Lung (tissue), 12 donors: Measurements from ENCODE around the gene RBM33. TPM values are rescaled to one million over a fixed set of nuclear protein-coding genes. Genes with fewer than 3 reads are reported as not detected.

Experiments
- ATAC-seq: fragments of 200-7000 bp; cut with Tn5 transposase; one replicate; pipeline ENCODE4 v1.9.1; 2020; ENCODE audit warnings: moderate number of reproducible peaks; ENCODE audit not compliant: insufficient read depth, low FRiP score
- DNase-seq, 3 donors: peaks; one replicate each; pipeline ENCODE4 v3.0.0-alpha.2; 2013 to 2017
- H3K27ac ChIP-seq, 2 donors: one replicate each; pipeline ENCODE4 v1.5.1; 2013; ENCODE audit warnings: mild to moderate bottlenecking in 2 of 2, moderate library complexity in 2 of 2, control low read depth in 1 of 2, inconsistent platforms in 1 of 2, low read depth in 1 of 2, low read length in 1 of 2
- H3K27me3 ChIP-seq, 3 donors: one replicate each; pipeline ENCODE4 v1.5.1; 2013; ENCODE audit warnings: low read length in 2 of 3; ENCODE audit not compliant: control insufficient read depth in 3 of 3, insufficient read depth in 3 of 3
- H3K36me3 ChIP-seq, 4 donors: one replicate each; pipeline ENCODE4 v1.5.1; 2013; ENCODE audit warnings: low read length in 4 of 4, mild to moderate bottlenecking in 1 of 4, moderate library complexity in 1 of 4; ENCODE audit not compliant: control insufficient read depth in 4 of 4, insufficient read depth in 4 of 4
- H3K4me1 ChIP-seq, 5 donors: one replicate each; pipeline ENCODE4 v1.5.1; 2013; ENCODE audit warnings: low read length in 5 of 5, mild to moderate bottlenecking in 2 of 5, moderate library complexity in 1 of 5; ENCODE audit not compliant: control insufficient read depth in 5 of 5, insufficient read depth in 5 of 5
- H3K4me3 ChIP-seq: one replicate; pipeline ENCODE4 v1.5.1; 2013; ENCODE audit warnings: mild to moderate bottlenecking, control low read depth, moderate library complexity
- H3K9ac ChIP-seq, 2 donors: one replicate each; pipeline ENCODE4 v1.5.1; 2013; ENCODE audit warnings: low read length in 2 of 2, control low read depth in 1 of 2; ENCODE audit not compliant: insufficient read depth in 1 of 2
- H3K9me3 ChIP-seq, 4 donors: one replicate each; pipeline ENCODE4 v1.5.1; 2013; ENCODE audit warnings: low read length in 3 of 4, mild to moderate bottlenecking in 1 of 4, moderate library complexity in 1 of 4; ENCODE audit not compliant: control insufficient read depth in 4 of 4, insufficient read depth in 3 of 4
- WGBS, 2 donors: extraction: QIAGEN DNeasy Blood & Tissue Kit; methylation state at CpG; one replicate each; pipeline ENCODE4 v1.1.7; 2013; 5-methylcytosine and 5-hydroxymethylcytosine counted together
- polyA plus RNA-seq, 2 donors: library from polyadenylated mRNA; stranded (reverse); fragments of 200-250 nt; gene quantifications; one replicate each; pipeline ENCODE4 v1.2.1, GENCODE V29; 2013
- total RNA-seq, 2 donors: library from RNA; depleted of rRNA in 1 of 2; stranded (reverse); fragments of >200 nt in 1 of 2; gene quantifications; one replicate each; pipeline ENCODE4 v1.2.1, GENCODE V29; 2014 to 2021
- TF ChIP-seq, protein P1 (sequence below): IDR thresholded peaks from 2 replicates; pipeline ENCODE4 v1.5.1; 2012; ENCODE audit warnings: mild to moderate bottlenecking; ENCODE audit errors: control extremely low read depth, extremely low read depth
- donor health status: control.
- donor health status: control.
- donor health status: Bipolar disorder and iron deficiency.
- donor health status: healthy.
- donor health status: DM: yes; HTN: yes; CAD: no.

RBM33 gene
- total and polyA plus RNA-seq, 4 donors = 15.3 to 99.6 (median 43.2) TPM

DNA sequence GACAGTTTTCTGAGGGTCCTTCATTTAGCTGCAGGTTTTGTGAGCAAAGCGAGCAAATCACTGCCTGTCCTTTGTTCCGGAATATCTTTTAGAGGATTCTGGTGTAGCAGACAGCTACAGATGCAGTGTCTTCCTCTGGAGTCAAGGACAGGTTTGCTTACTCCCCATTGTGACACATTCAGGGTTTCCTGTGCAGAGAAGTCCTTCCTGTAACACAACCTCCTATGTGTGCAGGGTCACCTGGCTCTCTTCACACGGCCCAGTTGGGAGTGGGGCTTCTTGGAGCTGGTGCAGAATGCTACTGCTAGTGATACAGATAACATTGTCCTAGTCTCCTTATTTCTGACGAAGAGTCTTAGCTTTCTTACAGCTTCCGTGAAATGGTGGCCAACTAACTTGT is 47.9 kb downstream of the RBM33 start:
- Histone ChIP-seq H3K9ac (no peak overlapping the region), H3K4me3 (no peak overlapping the region), H3K27me3 (no peaks in the 10 kb centered on the region), H3K9me3 (no peaks in the 10 kb centered on the region), H3K36me3 (peaks cover 0 to 3% (median 0%) of the 10 kb centered on the region in 4 donors), H3K4me1 (peaks cover 0 to 5% (median 0%) of the 10 kb centered on the region in 5 donors), H3K27ac (no peak overlapping the region)
- TF ChIP-seq, protein P1, sequence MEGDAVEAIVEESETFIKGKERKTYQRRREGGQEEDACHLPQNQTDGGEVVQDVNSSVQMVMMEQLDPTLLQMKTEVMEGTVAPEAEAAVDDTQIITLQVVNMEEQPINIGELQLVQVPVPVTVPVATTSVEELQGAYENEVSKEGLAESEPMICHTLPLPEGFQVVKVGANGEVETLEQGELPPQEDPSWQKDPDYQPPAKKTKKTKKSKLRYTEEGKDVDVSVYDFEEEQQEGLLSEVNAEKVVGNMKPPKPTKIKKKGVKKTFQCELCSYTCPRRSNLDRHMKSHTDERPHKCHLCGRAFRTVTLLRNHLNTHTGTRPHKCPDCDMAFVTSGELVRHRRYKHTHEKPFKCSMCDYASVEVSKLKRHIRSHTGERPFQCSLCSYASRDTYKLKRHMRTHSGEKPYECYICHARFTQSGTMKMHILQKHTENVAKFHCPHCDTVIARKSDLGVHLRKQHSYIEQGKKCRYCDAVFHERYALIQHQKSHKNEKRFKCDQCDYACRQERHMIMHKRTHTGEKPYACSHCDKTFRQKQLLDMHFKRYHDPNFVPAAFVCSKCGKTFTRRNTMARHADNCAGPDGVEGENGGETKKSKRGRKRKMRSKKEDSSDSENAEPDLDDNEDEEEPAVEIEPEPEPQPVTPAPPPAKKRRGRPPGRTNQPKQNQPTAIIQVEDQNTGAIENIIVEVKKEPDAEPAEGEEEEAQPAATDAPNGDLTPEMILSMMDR = no peak
- 69 to 72% methylated on average over 5 of the region's 5 CpGs for WGBS, 2 donors
- DNase-seq (no peak), ATAC-seq (no peak)

DNA sequence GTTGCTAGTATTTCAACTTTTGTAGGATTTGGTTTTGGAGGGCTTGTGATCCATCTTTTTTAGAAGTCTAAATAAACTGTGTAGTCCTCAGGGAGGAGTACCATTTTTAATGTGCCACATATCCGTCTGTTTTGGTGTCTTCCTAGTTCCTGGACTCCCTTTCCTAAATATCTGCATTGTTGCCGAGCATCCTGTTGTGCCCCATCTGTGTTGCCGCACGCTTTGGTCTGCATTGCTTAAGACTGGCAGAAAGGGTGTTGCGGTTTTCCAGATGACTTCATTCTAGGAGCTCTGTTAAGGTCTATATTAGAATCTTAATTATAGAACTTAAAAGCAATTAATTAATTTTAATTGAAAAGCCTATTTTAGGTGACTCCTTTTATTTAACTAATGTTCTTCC is 49.4 kb downstream of the RBM33 start:
- ATAC-seq (no peak), DNase-seq (no peak)
- Histone ChIP-seq H3K27me3 (no peaks in the 10 kb centered on the region), H3K9ac (no peak overlapping the region), H3K36me3 (peaks cover 0 to 3% (median 0%) of the 10 kb centered on the region in 4 donors), H3K4me3 (no peak overlapping the region), H3K27ac (no peak overlapping the region), H3K4me1 (peaks cover 0 to 5% (median 0%) of the 10 kb centered on the region in 5 donors), H3K9me3 (no peaks in the 10 kb centered on the region)
- WGBS, 2 donors = 51 to 80% methylated on average over 5 of the region's 5 CpGs
- TF ChIP-seq, protein P1 = no peak

- no peak overlapping the region for H3K9ac ChIP-seq
- H3K4me3 ChIP-seq = no peak overlapping the region
- H3K9me3 ChIP-seq = no peaks in the 10 kb centered on the region
- no peaks in the 10 kb centered on the region for H3K27me3 ChIP-seq
- TF ChIP-seq, protein P1 = no peak
- H3K4me1 ChIP-seq = peaks cover 0 to 8% (median 0%) of the 10 kb centered on the region in 5 donors
- WGBS, 2 donors = 86 to 93% methylated on average over 5 of the region's 5 CpGs
- no peak overlapping the region for H3K27ac ChIP-seq
- peaks cover 0 to 3% (median 0%) of the 10 kb centered on the region in 4 donors for H3K36me3 ChIP-seq
- no peak for DNase-seq
- ATAC-seq = no peak
These were observed 50.4 kb downstream of the RBM33 start for GRCh38 chr7:155694851-155695250.

DNA sequence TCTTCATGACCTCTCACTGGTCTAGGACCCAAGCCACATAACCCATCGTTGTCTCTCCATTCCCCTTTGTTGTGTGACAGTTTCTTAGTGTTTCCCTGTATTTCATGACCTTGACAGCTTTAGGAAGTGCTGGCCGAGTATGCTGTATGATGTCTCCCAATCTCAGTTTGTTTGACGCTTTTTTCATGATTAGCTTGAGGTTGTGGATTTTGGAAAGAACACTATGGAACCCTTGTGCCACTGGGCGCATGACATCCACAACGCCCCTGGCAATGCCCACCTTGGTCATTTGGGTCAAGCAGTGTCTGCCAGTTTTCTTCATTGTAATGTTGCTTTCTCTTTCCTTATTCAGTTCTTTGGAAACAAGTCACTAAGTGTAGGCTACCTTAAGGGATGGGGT is 52.3 kb downstream of the RBM33 start:
- no peak for DNase-seq
- peaks cover 0 to 8% (median 0%) of the 10 kb centered on the region in 5 donors for H3K4me1 ChIP-seq
- ATAC-seq = no peak
- H3K9me3 ChIP-seq = no peaks in the 10 kb centered on the region
- no peak overlapping the region for H3K4me3 ChIP-seq
- peaks cover 4 to 10% (median 7%) of the 10 kb centered on the region in 4 donors for H3K36me3 ChIP-seq
- no peak overlapping the region for H3K27ac ChIP-seq
- H3K27me3 ChIP-seq = no peaks in the 10 kb centered on the region
- no peak overlapping the region for H3K9ac ChIP-seq
- TF ChIP-seq, protein P1 = no peak
- WGBS, 2 donors = 82 to 84% methylated on average over 5 of the region's 5 CpGs
